GM12892 (cell line): ENCODE results near the gene BRICD5. TPM values are rescaled to one million over a fixed set of nuclear protein-coding genes. Genes with fewer than 3 reads are reported as not detected.
A peak's percentile ranks its signal among the peaks of the same experiment; 100 is the strongest.
"Not testable (repeated sequence)": the region's sequence is repeated elsewhere in the genome, so short reads cannot be mapped to it uniquely, and the experiment has no call there.

ENCODE experiments used
- DNase-seq: peaks from one replicate; pipeline ENCODE4 v3.0.0; 2011; ENCODE audit not compliant: insufficient read length
- FAIRE-seq: peaks from 2 replicates; lab custom pipeline; 2011; peaks lifted over from hg19 to GRCh38; lab: Jason Lieb, UNC
- POLR2A ChIP-seq: IDR thresholded peaks from 2 replicates; pipeline ENCODE4 v1.6.1; 2011; ENCODE audit warnings: low read depth, low read length, control low read depth
- POLR2AphosphoS5 ChIP-seq: IDR thresholded peaks from 2 replicates; pipeline ENCODE4 v1.6.1; 2011; ENCODE audit warnings: low read depth, low read length, control low read depth
- TAF1 ChIP-seq: IDR thresholded peaks from 2 replicates; pipeline ENCODE4 v1.6.1; 2011; ENCODE audit warnings: low read depth, mild to moderate bottlenecking, control low read depth, low read length, borderline replicate concordance
- polyA plus RNA-seq: library from polyadenylated mRNA; unstranded; fragments of >200 nt; gene quantifications from one replicate; pipeline ENCODE4 v1.2.1, GENCODE V29; 2012; ENCODE audit warnings: missing spikeins, inconsistent platforms; ENCODE audit not compliant: missing spikeins

Gene BRICD5
- polyA plus RNA-seq = 1.0 TPM

DNA sequence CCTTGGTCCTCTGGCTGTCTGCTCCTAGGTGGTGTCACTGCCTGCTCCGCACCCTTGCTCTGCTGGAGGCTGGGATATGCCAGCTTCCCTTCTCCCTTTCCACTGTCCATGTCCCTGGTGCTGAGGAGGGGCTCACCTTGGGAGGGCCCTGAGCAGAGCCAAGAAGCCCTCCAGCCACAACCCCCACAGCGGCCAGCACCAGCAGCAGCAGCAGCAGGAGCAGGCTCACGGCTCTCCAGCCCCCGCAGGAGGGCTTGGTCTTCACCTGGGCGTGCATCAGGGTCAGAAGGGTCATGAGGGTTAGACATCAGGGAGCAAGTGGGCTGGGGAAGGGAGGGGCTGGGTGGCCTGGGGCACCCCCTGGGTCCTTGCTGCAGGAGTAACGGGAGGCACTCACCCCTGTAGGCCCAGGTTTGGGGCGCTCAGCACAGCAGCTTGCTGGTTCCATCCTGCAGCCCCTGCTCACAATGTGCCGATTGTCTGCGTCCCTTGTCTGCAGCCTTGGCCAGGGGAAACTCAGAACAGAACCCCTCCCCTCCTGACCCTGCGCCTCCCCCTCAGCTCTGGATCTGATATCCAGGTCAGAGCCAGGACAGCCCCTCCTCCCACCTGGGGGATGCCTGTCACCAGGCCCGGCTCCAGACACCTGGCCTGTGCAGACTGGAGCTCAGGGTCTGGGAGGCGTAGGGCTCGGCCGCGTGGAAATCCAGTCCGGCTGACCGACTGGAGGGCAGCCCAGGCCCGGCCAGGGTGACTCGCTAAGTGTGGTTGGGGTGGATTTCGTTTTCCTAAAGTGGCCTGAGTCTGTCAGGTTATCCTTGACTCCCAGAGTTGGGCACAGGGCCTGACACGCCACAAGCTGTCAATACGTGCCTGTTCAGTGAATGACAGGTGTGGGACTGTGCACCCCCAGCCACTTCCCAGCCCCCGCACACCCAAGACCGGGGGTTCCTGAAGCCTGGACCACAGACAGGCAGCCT lies at the start of gene BRICD5:
Gene BRICD5, minus strand, starts transcription at position 478 of the 980 bp plus-strand sequence. Its CDS starts 30 bp downstream, at position 448.
- TF ChIP-seq TAF1 (no peak), POLR2A (peak; percentile 13; the same call in 1 of the 2 replicates), POLR2AphosphoS5 (peak; percentile 11; the same call in 1 of the 2 replicates)
- DNase-seq (no peak), FAIRE-seq (no peak)

DNA sequence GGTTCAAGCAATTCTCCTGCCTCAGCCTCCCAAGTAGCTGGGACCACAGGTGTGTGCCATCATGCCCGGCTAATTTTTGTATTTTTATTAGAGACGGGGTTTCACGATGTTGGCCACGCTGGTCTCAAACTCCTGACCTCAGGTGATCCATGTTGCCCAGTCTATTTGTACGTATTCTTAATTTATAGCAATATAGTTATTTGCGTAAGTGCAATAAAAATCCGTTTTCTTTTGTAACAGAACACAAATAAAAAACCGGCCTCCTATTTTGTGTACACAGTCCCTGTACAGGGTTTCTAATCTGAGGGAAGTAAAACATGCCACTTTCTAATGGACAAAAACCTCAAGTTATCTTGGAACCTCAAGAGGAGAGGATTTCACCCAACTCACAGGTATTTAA lies 49.6 kb upstream of the BRICD5 start:
- DNase-seq = no peak
- TF ChIP-seq TAF1 (no peak), POLR2A (no peak), POLR2AphosphoS5 (no peak)
- no peak for FAIRE-seq

DNA sequence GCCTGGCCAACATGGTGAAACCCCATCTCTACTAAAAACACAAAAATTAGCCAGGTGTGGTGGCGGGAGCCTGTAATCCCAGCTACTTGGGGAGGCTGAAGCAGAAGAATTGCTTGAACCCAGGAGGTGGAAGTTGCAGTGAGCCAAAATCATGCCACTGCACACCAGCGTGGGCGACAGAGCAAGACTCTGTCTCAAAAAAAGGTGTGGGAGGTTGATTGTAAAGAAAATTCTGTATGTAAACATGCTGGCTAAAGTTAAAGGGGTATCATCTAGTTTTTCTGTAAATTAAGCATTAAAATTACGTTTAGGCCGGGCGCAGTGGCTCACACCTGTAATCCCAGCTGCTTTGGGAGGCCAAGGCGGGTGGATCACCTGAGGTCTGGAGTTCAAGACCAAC lies 47.9 kb upstream of the BRICD5 start:
- DNase-seq, FAIRE-seq: not testable (repeated sequence)

DNA sequence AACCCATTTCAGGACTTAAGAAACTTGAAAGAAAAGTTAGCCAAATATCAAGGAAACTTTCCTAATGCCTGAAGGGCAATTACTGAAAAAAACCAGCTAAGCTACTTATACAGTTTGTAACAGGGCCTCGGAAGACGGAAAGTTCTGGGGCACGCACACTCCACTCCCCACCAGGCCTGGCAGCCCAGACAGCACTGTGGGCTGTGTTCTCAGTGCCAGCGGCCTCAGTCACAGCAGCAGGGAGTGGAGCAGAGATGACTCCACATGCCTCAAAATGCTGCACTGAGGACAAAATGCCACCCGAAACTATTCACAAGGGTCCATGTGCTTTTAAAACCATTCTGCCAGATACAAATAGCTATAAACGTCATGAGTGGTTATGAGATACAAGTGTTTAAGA lies 47.1 kb upstream of the BRICD5 start:
- DNase-seq = no peak
- TF ChIP-seq POLR2AphosphoS5 (no peak), POLR2A (no peak), TAF1 (no peak)
- no peak for FAIRE-seq

DNA sequence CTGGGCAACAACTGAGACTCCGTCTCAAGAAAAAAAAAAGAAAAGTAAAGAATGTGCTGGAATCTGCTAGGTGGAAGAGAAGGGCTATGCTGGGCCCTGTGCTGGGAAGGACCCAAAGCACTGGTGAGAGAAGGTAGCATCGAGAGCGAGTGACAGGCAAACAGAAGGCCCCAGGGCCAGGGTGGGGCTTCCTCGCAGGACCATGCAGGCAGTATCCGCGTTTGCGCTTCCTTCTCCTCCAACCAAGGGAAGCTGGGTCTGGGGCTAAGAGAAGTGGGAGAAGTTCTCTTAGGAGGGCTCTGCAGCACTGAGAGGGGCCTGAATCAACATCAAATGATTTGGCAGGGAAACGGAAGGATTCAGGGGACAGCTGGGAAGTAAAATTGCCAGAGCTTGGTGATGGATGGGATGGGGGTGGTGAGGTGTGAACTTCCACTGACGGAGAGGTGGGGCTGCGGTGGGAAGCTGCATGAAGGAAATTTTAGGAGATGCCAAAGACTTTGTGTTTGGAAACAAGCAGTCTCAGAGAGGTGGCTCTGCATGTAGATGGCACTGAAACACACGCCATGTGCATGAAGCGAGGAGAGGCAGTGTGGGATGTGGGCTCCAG lies 46.0 kb upstream of the BRICD5 start:
- FAIRE-seq = no peak

DNA sequence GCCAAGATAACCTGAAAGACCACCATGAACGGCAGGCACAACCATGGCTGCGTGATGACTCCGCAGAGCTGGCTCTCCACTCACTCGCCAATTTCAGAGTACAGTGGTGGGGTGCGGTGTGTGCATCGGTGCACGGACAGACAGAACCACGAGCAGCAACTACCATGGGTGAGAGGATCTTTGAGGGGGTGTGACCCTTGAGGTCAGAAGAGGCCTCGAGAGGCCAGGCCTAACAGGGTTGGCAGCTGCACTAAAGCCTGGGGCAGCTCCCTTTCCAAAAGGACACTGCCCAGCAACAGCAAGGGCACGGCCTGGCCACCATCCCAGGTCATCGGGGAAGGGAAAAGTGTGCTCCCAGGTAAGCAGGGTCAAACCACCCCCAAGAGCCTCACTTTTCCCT lies 42.6 kb upstream of the BRICD5 start:
- no peak for FAIRE-seq
- TF ChIP-seq POLR2AphosphoS5 (peak; percentile 47; the same call in 1 of the 2 replicates), TAF1 (no peak), POLR2A (no peak)

More for the DNA sequence above, 46.0 kb upstream of the BRICD5 start:
- TF ChIP-seq TAF1 (no peak), POLR2AphosphoS5 (0 out of 2 replicates have a peak, but pooled peaks have one; percentile 15)
- no peak for DNase-seq

DNA sequence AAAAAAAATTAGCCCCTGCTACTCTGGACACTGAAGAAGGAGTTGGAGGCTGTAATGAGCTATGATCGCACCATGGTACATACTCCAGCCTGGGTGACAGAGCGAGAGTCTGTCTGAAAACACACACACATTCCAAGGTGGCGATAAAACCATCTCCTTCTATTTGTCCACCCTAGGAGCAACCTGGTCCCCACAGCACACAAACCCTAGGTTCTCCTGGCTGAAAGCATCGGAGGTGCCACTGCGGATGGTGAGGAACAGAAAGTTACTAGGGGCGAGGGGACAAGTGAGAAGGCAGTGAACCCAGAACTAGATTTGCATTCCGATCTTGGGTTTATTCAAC lies 42.1 kb upstream of the BRICD5 start:
- no peak for DNase-seq
- TF ChIP-seq POLR2AphosphoS5 (no peak), TAF1 (no peak), POLR2A (no peak; the same call in 1 of the 2 replicates)
- FAIRE-seq = no peak

More for the DNA sequence above, 42.6 kb upstream of the BRICD5 start:
- no peak for DNase-seq

DNA sequence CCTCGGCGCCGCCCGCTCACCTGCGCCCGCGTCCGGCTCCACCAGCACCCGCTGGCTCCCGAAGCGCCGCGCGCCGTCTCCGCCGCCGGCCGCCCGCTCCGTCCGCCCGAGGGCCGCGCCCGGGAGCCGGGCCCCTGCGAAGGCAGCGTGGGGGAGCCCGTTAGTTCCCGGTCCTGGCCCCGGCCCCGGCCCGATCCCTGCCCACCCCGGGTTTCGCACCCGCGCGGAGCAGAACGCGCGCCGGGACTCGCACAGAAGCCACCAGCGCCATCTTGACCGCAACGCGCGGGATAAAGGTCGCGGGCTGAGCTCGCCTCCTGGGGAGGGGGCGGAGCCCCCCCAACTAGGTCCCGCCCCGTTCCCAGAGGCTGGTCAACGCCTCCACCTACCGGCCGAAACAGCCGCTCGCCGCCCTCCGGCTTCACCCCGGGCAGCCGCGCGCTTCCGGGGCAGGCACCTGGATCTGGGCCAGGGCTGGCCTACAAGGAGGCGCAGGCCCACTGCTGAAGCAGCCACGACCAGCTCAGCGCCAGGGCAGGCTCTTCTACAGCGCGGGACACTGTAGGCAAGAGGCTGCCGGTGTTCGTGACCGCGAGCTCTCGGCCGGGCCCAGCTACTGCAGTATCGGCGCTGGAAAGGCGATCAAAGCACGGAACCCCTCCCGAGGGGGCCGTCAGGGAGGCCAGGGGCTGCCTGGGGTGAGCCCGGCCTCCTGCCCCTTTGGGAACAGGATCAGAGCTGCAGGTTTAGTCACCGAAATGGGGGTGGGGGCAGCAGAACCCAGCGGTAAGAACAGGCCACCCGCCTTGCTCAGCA lies 40.8 kb upstream of the BRICD5 start, which contains the start of gene ECI1:
Gene ECI1, minus strand, starts transcription at position 292 of the 816 bp plus-strand sequence. Its CDS starts 21 bp downstream, at position 271.
- FAIRE-seq = peak; percentile 93
- peak; percentile 88 for TF ChIP-seq POLR2AphosphoS5
- peak; percentile 72 for TF ChIP-seq POLR2A
- TF ChIP-seq TAF1 = peak; percentile 82

DNA sequence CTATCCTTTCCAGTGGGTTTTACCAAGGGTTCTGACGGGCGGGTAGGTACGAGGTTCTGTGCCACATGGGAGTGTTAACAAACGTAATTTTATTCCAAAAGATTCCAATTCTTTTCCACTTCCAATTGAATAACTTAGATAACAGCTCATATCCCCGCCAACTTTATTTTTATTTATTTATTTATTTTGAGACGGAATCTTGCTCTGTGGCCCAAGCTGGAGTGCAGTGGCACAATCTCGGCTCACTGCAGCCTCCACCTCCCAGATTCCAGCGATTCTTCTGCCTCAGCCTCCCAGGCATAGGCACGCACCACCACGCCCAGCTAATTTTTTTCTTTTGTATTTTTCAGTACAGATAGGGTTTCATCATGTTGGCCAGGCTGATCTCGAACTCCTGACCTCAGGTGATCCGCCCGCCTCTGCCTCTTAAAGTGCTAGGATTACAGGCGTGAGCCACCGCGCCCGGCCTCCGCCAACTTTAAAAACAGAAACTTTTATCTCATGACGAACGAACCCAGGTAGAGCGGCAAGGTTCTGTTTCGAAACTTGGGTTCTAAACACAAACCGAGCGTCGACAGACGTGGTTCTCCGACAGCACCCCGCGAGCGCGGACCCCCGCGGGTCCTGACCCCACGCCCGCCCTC lies 40.1 kb upstream of the BRICD5 start:
- FAIRE-seq (no peak), DNase-seq (no peak)

More for the DNA sequence above, 40.8 kb upstream of the BRICD5 start, which contains the start of gene ECI1:
- peak; percentile 100 for DNase-seq

DNA sequence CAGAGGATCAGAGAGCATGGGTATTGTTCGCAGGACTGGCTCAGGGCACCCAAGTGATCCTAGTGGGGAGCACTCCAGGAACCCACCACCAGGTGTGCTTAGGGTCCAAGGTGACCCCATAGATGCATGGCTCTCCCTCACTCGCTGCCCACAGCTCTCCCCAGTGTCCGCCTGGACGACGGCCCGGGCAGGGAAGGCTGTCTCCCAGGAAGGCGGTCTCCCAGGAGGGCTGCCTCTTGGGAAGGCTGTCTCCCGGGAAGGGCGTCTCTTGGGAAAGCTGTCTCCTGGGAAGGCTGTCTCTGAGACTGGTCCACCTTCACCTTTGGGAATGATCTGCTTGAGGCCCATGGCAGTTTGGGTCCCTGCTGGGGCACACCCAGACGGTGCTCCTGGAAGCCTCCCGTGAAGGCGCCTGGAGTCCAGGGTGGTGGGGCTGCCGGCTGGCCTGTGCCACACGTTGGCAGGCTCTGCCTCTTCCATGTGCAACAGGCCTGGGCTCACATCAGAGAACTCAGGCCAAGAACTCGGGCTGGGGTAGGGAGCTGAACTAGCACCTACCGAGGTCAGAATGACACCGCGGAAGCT lies 35.7 kb upstream of the BRICD5 start:
- DNase-seq = no peak
- no peak for TF ChIP-seq POLR2AphosphoS5
- no peak for TF ChIP-seq POLR2A
- no peak for TF ChIP-seq TAF1
- FAIRE-seq = no peak

More for the DNA sequence above, 40.1 kb upstream of the BRICD5 start:
- TF ChIP-seq POLR2A (no peak), TAF1 (no peak), POLR2AphosphoS5 (no peak)
